NOMO-1 treated with dmso at 0.1 percent for 144 hours (cell line): ENCODE measurements around the gene SH2D1B.

Source experiments
- DNase-seq: peaks from one replicate; lab custom pipeline; 2025; ENCODE audit not compliant: unreplicated experiment; lab: John Stamatoyannopoulos, UW

SH2D1B gene

DNA sequence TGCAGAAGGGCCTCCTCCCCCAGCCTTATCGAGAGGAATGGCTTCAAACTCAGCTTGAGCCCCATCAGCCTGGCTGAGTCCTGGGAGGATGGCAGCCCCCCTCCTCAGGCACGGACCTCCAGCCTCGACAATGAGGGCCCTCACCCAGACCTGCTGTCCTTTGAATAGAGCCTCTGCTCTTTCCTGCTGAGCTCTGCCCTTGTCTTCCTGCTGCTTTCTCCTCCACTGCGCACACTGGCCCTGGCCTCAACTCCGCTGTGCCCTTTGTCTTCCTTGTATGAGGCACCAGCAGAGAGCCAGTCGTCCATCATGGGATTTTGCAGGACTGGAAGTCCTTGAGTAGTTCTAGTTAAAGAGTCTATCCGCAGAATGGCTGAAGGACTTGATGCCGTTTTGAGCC is 28.4 kb downstream of the SH2D1B start:
- DNase-seq = no peak

DNA sequence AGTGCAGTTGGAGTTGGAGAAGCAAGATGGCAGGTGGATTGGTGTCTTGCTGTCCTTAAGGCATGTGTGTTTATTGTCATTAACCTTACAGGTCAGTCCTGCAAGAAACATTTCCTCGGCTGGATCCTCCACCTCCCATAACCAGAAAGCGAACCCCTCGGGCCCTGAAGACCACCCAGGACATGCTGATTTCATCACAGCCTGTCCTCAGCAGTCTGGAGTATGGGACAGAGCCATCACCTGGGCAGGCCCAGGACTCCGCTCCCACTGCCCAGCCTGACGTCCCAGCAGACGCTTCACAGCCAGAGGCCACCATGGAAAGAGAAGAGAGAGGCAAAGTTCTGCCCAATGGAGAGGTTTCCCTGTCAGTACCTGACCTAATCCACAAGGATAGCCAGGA is 28.8 kb downstream of the SH2D1B start:
- no peak for DNase-seq

DNA sequence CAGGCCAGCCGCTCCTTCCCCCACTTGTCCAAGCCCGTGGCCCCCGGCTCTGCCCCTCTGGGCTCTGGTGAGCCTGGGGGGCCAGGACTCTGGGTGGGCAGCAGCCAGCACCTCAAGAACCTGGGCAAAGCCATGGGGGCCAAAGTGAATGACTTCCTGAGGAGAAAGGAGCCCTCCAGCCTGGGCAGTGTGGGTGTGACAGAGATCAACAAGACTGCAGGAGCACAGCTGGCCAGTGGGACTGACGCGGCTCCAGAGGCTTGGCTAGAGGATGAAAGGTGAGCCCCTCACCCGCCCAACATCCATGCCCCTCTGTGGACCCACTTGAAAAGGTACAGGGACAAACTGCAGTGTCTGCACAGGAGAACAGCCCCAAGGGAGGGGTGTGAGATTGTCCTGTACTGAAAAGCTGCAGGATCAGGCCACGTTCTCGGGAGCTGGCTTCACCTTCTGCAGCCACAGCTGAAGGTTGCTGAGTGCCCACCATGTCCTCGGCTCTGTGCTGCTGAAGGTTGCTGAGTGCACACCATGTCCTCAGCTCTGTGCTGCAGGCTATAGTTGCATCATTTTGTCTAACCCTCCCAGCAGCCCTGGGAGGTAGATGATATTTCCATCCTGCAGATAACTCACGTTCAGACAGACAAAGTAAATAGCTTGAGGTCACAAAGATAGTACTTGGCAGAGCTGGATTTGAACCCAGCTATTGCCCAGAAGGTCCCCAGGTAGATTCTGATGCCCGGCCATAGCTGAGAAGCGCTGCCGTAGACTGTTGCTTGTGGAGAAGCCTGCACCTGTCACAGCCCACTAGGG is 29.8 kb downstream of the SH2D1B start:
- no peak for DNase-seq

DNA sequence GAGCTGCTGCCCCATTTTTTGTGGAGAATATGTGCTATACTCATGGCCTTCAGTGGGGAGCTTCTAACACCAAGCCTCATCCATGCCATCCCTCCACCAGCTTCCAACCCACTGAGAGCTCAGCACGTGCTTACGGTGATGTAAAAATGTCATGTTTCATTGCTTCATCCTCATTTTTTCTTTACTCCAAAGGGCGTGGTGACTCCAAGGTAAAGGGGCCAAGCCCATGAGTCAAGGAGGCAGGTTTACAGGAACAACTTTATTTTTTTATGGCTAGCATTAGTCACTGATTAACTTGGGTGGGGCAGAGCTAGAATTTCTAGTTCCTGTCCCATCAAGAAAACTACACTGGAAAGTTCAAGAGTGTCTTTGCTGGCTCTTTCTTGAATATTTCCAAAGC is 30.6 kb downstream of the SH2D1B start, which contains the start of gene C1orf226:
C1orf226 (plus strand) TSS at position 346 of the 400 bp plus-strand sequence. CDS start 174 bp downstream, outside the sequence.
- DNase-seq = no peak

DNA sequence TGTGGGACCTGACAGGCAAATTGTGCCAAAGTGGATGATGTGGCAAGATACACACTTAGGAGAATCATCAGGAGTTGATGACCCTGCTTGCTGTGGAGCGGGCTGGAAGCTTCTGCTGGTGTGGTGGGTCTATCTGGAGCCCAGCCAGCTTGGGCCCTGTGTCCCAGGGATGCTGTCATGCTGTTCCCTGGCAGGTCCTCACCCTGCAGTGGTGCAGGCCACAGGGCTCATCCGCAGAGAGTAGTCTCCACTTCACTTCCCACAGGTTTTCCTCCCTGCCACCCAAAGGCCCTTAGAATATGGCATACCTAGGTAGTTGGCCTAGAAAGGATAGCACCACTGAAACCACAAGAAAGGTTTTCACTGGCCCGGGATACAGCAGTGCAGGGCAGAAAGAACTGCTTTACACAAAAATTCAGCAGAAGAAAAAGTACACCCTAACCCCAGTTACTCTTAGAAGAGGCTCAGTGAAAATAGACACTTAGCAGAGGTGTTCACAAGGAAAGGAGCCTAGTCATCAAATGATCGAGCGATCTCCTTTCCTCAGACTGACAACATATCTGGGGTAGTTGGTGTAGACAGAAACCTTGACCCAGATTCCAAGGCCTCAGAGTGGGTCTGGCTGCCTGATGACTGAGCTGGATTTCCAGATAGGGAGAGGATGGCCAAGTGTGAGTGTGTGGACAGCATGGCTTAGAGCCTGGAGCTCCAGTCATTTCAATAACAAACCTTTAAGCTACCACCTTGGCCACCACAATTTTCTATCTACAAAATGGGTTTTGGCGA is 31.7 kb downstream of the SH2D1B start:
- no peak for DNase-seq

DNA sequence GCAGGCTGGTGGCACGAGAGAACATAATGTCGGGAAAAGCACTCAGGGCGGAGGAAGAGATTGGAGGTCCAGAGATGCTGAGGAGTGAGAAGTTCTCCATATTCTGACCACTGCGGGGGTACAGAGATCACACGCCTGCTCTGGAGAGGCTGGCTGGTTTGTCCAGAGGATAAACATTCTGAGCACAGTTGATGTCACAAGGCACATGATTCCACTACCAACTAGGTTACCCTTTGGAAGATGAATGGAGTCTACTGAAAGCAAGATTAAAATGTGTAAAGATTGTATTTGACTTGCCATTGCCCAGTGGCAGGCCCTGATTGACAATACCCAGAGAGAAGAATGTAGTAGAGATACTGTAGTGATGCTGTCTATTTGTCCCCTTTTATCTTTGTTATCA is 35.2 kb downstream of the SH2D1B start, which contains the start of gene SPATA46:
SPATA46 (minus strand) TSS at position 164 of the 400 bp plus-strand sequence; CDS start at position 100, 64 bp downstream.
- no peak for DNase-seq

DNA sequence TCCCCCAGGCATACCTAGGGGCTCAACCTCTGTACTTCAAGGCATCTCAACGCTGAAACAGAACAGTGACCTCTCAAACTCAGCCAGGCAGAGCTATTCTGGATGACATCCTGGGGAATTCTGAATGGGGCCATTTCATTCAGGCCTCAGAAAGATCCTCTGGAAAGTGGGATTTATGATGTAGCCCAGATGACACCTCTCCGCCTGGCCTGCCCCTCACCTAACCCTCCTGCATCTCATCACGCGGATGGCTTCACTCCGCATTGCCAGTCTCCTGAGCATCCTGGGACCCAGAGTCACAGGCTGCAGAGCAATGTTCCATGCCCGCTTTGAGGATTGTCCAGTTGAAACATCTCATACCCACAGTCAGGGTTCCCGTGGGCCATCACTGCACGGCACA is 36.5 kb downstream of the SH2D1B start:
- DNase-seq = no peak

DNA sequence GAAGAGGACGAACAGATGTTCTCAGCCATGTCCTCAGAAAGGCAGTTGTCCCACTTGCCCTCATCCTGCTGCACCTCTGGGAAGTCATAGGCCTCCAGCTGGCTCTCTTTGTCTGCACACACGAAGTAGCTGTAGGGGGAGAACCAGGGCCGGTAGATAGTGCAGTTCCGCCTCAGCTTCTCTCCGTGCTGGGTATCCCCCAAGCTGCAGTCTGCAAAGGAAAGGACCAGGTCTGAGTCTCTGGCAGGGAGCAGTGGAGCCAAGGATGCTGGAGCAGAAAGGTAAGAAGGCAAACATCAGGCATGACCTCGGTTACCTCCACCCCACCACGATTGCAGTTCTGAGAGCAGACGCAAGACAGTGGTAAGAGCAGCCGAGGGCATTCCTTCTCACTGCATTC is 37.5 kb downstream of the SH2D1B start:
- no peak for DNase-seq

DNA sequence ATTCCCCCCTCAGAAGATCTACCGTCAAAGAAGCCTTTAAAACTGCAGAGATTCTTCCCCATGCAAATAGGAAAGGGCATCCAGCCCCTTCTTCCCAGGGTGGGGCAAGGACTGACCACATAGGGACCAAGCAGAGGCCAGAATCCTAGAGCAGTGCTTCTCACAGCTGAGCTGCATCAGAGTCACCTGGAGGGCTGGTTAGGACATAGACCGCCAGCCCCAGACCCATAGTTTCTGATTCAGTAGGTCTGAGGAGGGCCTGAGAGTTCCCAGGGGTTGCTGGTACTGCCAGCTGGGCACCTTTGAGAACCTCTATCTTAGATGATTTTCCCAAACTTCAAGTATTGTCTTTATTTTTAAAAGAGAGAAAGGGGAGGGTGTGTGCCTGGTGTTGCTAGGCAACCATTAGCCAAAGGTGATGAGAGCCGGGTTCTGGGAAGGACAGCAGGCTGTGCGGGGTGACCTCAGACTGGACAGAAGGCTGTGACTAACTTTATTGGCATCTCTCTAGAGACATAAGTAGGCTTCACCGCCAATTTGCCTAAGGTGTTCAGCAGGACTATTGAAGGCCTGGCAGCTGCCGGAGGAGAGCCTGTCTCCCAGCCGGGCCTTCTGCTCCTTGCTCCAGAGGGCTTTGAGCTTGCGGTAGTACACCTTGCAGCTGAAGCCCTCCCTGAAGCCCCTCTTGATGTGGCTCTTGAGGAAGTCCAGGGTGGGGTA is 38.2 kb downstream of the SH2D1B start:
- DNase-seq = no peak

DNA sequence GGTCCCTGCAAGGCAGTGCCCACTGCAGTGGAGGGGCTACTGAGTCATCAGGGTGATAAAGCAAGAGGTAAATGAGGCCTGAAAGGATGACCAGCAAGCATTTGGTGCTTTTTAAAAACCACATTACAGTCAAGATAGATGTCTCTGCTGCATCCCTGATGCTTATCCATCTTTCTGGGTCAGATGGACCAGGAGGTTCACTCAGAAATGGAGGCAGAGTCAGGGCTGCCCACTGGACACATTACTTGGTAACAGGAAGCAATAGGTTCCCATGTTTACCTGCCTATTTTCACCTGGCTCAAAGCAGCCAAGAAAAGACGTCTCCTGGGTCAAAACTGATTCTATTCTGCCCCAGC is 38.9 kb downstream of the SH2D1B start:
- DNase-seq = no peak

DNA sequence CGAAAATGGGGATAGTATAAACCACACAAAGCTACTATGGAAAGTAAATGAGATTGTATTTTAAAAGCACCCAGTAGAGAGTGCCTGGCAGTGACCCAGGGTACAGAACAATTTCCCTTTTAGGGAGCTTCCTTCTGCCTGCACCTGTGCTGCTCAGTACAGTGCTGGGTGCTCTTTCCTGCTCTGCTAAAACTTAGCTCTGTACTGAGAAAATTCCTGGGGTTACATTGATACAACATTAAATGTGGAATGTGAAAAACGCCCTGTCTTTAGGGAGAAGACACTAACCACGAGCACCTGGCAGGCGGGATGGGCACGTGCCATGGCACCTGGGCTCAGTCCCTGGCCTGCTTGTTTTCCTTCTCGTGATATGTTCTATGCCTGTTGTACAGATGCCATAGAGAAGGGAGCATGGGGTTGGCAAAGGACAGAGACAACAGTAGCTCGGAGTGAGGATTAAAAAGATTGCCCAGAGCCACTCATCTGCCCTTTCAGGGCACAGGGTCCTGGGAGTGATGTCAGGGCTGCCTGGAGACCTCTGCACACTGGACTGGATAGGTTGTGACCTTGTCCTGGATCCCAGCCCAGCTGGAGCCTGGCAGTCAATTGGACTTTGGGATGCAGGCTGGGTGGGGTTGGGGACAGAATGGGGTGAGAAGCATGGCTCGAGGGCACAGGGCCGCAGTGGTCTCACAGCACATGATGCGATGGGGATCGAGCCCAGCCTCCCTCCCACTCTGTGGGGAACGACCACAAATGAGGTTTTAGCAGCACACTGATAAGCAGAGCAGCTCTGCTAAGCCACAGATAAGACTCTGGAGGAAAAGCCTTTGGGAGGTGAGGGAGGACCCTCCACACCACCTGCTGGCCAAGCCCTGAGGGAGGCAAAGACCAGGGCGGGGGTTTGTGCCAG is 39.5 kb downstream of the SH2D1B start:
- no peak for DNase-seq

DNA sequence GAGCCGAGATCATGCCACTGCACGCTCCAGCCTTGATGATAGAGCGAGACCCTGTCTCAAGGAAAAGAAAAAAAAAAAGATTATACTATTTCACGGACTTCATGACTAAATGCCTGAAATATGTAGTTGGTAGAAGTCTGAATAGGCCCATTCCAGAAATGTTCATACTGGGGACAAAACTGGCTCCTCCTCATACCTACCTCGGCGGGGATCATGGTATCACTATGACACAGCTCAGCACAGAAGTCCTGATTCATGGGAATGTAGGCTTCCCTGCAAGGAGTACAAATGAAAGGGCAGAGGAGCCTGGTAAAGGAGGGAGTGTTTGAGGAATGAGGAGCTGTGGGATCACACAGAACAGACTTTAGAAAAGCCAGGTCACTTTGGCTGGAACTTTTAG is 40.3 kb downstream of the SH2D1B start:
- DNase-seq = no peak

DNA sequence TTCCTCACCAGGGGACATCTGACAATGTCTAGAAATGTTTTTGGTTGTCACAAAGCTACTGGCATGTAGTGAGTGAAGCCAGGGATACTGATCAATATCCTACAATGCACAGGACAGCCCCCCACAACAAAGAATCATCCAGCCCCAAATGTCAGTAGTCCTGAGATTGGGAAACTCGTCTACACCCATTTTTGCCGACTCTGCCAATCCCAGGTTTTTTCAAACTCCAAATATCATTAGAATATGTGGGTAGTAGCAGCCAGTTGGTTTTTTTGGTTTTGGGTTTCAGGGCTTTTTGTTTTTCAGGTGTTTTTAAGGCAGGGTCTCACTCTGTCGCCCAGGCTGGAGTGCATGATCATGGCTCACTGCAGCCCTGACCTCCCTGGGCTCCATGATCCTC is 41.2 kb downstream of the SH2D1B start:
- no peak for DNase-seq

DNA sequence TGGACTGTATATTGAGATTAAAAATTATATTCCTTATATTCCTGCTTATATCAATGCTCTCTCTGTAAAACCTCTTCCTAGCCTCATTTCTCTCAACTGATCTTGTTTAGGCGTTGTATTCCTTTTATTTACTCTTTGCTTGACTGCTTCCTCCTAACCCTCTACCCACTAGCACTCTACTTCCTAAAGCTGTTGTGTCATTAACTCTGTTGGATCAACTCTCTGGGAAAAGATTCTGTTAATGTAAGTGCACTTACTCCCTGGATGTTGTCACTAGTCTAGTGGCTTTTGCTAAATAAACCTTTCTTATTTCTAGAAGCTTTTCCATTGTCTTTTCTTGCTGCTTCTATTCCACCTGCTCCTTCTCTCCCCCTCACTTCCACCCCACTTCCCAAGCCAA is 41.8 kb downstream of the SH2D1B start:
- DNase-seq = no peak

DNA sequence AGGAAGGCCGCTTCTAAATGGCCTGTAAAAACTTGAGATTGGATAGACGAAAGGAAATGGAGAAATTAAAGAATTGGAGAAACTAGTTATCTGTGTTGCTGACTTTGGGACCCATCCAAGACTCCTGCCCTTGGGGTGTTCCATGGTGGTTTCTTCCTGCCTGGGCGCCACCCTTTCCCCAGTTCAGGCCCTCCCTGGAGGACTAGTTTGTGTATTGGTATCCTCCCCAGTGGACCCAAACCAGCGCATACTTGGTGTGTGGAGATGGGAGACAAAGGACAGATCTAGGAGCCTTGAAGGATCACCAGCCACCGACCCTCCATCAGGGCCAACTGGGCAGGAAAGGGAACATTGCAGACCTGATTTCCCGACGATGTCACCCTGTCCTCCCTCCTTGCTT is 42.4 kb downstream of the SH2D1B start:
- DNase-seq = no peak

DNA sequence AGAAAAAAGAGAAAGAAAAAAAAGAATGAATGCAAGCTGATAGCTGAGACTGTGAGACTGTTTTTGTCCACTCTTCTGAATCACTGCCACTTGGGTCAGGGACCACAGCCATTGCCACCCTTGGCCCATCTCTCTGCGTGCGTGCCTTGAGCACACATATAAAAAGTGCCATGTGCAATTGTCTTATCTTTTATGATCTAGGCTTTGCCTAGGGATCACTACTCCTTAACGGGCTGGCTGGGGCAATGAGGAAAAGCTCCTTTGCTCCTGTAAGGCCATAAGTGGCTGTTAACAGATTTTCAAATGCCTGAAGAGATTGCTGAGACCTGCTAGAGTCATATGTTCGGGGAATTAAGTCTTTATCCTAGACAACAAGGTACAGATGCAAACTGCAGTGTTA is 43.5 kb downstream of the SH2D1B start:
- no peak for DNase-seq

DNA sequence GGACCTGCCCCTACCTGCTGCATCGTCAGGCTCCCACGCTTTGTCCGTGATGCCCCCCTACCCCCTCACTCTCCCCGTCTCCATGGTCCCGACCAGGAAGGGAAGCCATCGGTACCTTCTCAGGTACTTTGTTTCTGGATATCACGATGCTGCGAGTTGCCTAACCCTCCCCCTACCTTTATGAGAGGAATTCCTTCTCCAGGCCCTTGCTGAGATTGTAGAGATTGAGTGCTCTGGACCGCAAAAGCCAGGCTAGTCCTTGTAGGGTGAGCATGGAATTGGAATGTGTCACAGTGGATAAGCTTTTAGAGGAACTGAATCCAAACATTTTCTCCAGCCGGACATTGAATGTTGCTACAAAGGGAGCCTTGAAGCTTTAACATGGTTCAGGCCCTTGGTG is 44.2 kb downstream of the SH2D1B start:
- DNase-seq = no peak

DNA sequence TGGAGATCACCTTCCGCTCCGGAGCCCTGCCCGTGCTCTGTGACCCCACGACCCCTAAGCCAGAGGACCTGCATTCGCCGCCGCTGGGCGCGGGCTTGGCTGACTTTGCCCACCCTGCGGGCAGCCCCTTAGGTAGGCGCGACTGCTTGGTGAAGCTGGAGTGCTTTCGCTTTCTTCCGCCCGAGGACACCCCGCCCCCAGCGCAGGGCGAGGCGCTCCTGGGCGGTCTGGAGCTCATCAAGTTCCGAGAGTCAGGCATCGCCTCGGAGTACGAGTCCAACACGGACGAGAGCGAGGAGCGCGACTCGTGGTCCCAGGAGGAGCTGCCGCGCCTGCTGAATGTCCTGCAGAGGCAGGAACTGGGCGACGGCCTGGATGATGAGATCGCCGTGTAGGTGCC is 44.9 kb downstream of the SH2D1B start:
- no peak for DNase-seq

DNA sequence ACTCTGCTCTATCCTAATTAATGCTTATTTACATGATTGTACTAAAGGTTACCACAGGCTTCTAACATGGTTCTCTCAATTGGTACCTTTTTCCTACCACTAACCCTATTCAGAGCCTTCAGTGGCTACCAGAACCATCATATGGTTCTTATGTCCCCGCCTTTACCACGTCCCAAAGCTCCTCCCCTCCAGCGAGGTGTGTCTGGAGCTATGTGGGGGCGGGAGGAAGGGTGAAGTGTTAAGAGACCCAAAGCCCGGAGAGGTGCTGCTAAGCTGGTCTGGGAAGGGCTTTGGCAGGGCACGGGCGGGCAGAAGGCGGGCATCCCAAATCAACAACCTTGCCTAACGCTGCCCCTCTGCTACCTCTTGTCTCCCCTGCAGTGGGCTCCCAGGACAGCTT is 45.3 kb downstream of the SH2D1B start:
- DNase-seq = no peak

DNA sequence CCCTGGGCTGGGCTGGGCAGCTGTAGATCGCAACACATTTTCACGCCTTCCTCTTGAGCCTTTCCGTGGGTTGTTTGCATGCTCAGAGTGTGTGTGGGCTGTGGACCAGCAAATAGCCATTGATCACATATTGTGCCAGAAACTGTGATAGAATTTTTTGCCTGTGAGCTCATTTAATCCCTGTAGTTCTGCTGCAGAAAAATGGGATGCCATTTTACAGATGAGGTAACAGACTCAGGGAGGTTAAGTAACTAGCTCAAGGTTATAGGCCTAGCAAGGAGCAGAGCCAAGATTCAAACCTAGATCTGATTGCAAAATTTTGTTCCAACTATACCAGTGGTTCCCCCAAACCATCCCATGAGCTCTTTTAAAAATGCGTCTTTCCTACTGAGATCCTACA is 45.8 kb downstream of the SH2D1B start:
- no peak for DNase-seq
